Neural crest cell (in vitro differentiated cells): ENCODE results near the gene FSTL4. TPM values are rescaled to one million over a fixed set of nuclear protein-coding genes. Genes with fewer than 3 reads are reported as not detected.

Experiments used
- DNase-seq: peaks from one replicate; pipeline ENCODE4 v3.0.0; 2021; ENCODE audit warnings: low read depth, mixed read lengths, low spot score
- H3K27ac Mint-ChIP-seq: one replicate; pipeline ENCODE4 v1.8.0; 2021; ENCODE audit warnings: mild to moderate bottlenecking, mixed read lengths; ENCODE audit not compliant: unreplicated experiment
- H3K27me3 Mint-ChIP-seq: 2 replicates; pipeline ENCODE4 v1.8.0; 2021; ENCODE audit warnings: low read depth, mild to moderate bottlenecking, mixed read lengths
- H3K36me3 Mint-ChIP-seq: 2 replicates; pipeline ENCODE4 v1.8.0; 2021; ENCODE audit warnings: low read depth, mild to moderate bottlenecking, mixed read lengths
- H3K4me1 Mint-ChIP-seq: 2 replicates; pipeline ENCODE4 v1.8.0; 2021; ENCODE audit warnings: mixed read lengths
- H3K4me3 Mint-ChIP-seq: one replicate; pipeline ENCODE4 v1.8.0; 2021; ENCODE audit warnings: mild to moderate bottlenecking, mixed read lengths
- H3K9me3 Mint-ChIP-seq: 2 replicates; pipeline ENCODE4 v1.8.0; 2021; ENCODE audit warnings: mixed read lengths
- CTCF ChIP-seq: fragments of 200-600 bp; sonication (generic); conservative IDR thresholded peaks from 2 replicates; pipeline ENCODE4 v1.5.0; 2021; ENCODE audit warnings: antibody characterized with exemption, mild to moderate bottlenecking
- total RNA-seq: library from RNA; stranded (reverse); gene quantifications from 2 replicates; pipeline ENCODE4 v1.2.1, GENCODE V29; 2021

The FSTL4 gene
- total RNA-seq, 1 donor from 2014 or later: 2.0 TPM

GRCh38 chr5:133273661-133274596 is 338.4 kb downstream of the FSTL4 start:
- Mint-ChIP-seq H3K36me3 (no peaks in the 10 kb centered on the region), H3K4me3 (no peak overlapping the region), H3K27me3 (no peaks in the 10 kb centered on the region)

GRCh38 chr5:133272345-133272744 is 340.0 kb downstream of the FSTL4 start:
- H3K4me1 Mint-ChIP-seq: peaks cover 16% of the 10 kb centered on the region
- H3K4me3 Mint-ChIP-seq: no peak overlapping the region
- DNase-seq: no peak
- H3K27me3 Mint-ChIP-seq: no peaks in the 10 kb centered on the region
- no peaks in the 10 kb centered on the region for H3K9me3 Mint-ChIP-seq
- no peak overlapping the region for H3K27ac Mint-ChIP-seq
- TF ChIP-seq CTCF: no peak
- no peaks in the 10 kb centered on the region for H3K36me3 Mint-ChIP-seq

More at GRCh38 chr5:133273661-133274596, 338.4 kb downstream of the FSTL4 start:
- Mint-ChIP-seq H3K4me1 (peaks cover 8% of the 10 kb centered on the region), H3K27ac (no peak overlapping the region), H3K9me3 (no peaks in the 10 kb centered on the region)
- TF ChIP-seq CTCF: no peak
- DNase-seq: no peak

GRCh38 chr5:133271606-133272005 is 340.7 kb downstream of the FSTL4 start:
- no peaks in the 10 kb centered on the region for H3K27me3 Mint-ChIP-seq
- H3K27ac Mint-ChIP-seq: no peak overlapping the region
- no peak overlapping the region for H3K4me3 Mint-ChIP-seq
- peaks cover 16% of the 10 kb centered on the region for H3K4me1 Mint-ChIP-seq
- H3K9me3 Mint-ChIP-seq: no peaks in the 10 kb centered on the region
- no peak for DNase-seq
- no peaks in the 10 kb centered on the region for H3K36me3 Mint-ChIP-seq
- no peak for TF ChIP-seq CTCF

- H3K27me3 Mint-ChIP-seq: no peaks in the 10 kb centered on the region
- no peak for TF ChIP-seq CTCF
- no peak overlapping the region for H3K27ac Mint-ChIP-seq
- no peaks in the 10 kb centered on the region for H3K9me3 Mint-ChIP-seq
- no peak for DNase-seq
- peaks cover 16% of the 10 kb centered on the region for H3K4me1 Mint-ChIP-seq
- H3K4me3 Mint-ChIP-seq: no peak overlapping the region
- no peaks in the 10 kb centered on the region for H3K36me3 Mint-ChIP-seq
These were observed 342.6 kb downstream of the FSTL4 start for GRCh38 chr5:133269691-133270090.

- Mint-ChIP-seq H3K27ac (peak overlapping the region; percentile 47), H3K4me1 (peaks cover 16% of the 10 kb centered on the region), H3K27me3 (no peaks in the 10 kb centered on the region), H3K9me3 (no peaks in the 10 kb centered on the region), H3K4me3 (no peak overlapping the region), H3K36me3 (no peaks in the 10 kb centered on the region)
- no peak for TF ChIP-seq CTCF
- no peak for DNase-seq
These were observed 344.7 kb downstream of the FSTL4 start for GRCh38 chr5:133267601-133268000.
